Astrocyte of the hippocampus (primary cell): ENCODE results near the gene ZDHHC22.
A peak's percentile ranks its signal among the peaks of the same experiment; 100 is the strongest.

ENCODE experiments used
- DNase-seq: peaks from one replicate; pipeline ENCODE4 v3.0.0; 2011; ENCODE audit warnings: low read depth, low spot score

Gene ZDHHC22

DNA sequence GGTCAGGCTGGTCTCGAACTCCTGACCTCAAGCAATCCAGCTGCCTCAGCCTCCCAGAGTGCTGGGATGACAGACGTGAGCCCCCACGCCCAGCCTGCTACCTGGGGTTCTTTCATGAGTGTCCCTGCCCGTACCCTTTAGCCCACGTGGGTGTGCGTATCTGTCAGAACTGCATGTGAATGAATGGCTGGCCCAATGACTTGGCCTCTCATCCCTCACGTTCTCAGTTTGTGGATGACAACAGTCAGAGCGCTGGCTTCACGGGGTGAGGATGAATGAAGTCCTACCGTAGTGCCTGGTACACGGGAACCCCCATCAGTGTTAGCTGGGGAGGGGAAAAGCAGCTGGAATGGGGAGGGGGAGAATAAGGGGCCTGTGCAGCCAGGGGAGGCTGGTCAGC lies 16.1 kb upstream of the ZDHHC22 start:
- DNase-seq, result no peak

DNA sequence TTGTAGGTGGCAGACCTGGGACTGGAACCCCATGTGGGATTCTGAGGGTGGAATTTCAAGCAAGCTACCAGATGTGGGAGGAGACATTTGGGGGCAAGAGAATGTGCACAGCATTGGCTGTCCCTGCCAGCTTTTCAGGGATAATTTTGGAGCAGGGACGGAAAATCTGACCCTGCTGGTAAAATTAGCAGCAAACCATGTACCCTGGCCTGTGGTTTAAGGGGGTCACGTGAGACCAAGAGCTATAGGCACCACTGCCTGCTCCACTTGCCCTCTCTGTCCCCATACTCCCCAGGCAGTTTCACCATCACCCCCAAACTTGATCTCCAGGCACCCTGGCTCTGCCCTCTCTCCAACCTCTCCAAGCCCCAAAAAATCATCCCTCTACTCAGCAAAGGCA lies 13.5 kb upstream of the ZDHHC22 start:
- DNase-seq, result no peak

DNA sequence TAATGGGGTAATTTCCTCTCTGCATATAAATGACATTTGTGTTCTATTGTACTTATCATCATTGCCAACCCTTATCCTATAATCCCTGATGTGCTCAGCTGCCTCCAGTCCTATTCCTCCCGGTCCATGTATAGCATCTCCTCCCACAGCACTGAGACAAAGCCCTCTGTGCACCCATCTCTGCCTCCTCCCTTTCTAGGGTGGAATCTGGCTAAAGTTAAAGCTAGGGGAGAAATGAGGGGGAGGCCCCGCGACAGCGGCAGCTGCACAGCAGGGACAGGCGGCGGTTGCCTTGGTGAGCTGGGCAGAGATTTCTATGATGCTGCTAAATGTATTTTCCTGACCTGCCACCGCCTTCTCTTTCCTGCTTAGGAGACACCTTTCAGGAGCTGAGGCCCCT lies 12.8 kb upstream of the ZDHHC22 start:
- no peak for DNase-seq

DNA sequence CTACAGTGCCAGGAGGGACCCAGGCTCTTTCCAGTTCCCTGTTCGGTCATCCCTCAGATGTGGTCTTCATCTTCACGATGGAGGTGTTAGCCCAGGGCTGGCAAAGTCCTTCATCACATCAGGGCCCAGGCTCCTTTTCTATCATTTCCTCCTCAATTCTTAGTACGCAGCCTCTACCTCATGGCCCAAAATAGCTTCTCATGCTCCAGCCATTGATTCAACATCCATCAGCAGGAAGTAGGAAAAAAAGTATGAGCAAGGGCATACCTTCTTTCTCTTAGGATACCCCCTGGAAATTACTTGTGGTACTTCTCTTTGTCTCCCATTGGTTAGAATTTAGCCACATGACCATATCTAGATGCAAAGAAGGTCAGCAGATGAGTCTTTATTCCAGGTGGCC lies 12.2 kb upstream of the ZDHHC22 start:
- DNase-seq, result no peak

DNA sequence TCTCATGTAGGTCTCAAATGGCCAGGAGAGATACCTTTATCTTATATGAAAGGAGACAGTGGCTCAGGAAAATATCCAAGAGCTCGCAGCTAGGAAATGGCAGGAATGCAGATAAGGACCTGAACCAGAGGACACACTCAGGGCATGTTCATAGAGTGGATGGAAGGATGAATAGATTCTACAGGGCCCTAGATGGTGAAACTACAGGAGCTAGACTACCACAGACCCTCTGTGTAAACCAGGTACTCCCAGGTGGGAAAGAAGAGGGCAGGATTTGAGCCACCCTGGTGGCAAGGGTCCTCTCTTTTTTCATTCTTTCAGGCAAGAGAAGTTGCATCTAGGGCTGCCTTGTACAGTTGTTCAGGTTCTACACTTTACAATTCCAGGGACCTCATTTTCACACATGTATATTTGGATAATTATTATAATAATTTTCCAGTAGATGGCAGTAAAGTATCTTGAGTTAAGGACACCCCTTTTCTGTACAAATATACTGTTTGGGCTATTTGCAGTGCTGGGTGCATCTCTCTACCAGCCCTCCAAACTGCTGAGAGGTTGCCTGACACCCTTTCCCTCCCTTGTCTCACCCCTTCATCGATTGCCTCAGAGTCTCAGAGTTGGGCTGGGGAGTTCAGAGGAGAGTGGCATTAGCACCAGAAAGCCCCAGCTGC lies 10.5 kb upstream of the ZDHHC22 start:
- peak; percentile 26 for DNase-seq

DNA sequence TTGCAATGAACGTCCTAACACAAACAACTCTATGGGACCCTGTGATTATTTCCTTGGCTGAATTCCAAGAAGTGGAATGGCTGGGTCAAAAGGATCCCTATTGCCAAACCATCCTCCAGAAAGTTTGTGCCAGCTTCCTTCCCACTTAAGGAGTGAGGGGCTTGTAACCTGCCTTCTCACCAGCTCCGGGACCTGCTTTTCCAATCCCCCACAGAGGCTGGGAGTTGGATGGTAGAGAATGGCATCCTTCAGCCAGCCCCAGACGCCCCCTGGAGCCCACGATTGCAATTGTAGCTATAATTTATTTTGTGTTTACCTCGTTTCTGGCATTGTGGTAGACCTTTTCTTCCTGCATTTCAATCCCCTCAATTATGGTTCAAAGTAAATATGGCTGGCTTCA lies 9.7 kb upstream of the ZDHHC22 start:
- peak; percentile 54 for DNase-seq

DNA sequence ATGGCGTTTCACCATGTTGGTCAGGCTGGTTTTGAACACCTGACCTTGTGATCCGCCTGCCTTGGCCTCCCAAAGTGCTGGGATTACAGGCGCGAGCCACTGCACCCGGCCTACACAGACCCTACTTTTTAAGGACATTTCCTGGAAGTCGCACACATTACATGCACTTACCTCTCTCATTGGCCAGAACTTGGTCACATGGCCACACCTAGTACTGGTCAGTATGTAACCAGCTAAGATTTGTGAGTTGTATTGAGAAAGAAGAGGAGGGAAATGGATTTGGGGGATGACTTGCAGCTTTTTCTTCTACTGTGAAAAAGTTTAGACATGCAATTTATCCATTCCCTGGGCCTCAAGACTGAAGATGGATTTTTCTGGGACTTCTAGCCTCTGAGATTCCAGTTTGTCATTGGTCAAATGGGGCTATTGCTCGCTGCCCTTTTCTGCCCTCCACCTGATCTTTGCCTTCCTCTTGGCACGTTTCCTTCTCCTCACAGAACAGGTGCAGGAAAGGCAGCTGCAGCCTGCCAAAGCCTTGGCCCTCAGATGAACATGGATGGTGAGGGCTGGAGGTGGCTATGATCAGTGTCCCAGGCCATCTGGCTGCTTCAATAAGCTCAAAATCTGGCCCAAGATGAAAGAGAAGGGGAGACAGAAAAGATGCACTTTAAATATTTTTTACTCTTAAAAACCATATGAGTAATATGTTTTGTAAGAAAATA lies 7.1 kb upstream of the ZDHHC22 start:
- DNase-seq, result no peak

DNA sequence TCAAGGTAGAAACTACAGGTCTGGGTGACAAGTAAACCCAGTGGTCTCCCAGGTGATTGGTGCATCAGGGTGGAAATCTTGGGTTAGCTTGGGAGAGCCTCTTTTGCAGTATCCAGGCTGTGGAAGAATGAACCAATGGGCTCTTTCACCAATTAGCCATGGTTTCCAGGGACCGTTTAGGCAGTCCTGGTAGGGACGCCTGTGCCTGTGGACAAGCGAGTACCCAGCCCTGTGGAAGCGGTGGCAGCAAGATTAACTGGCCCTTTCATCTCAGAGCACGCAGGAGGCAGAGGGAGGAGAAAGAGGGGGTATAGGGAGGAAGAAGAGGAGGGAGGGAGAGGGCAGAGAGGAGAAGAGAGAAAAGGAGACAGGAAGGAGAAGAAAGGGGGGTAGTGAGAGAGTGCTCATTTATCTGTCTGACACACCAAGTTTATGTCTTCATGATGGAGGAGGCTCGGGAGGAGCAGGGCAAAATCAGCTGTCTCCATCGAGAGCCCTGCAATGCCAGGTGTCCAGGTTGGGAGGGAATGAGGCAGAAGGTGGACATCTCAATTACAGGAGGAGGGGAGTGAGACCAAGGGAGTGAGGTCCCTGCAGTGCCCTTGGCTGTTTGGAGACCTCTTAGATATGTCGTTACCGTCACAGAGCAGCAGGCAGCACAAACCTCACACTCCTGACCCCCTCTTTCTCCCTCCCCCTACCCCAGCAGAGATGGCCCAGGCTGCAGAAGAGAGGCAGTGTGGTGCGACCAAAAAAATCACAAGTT lies 4.6 kb upstream of the ZDHHC22 start:
- DNase-seq, result no peak

DNA sequence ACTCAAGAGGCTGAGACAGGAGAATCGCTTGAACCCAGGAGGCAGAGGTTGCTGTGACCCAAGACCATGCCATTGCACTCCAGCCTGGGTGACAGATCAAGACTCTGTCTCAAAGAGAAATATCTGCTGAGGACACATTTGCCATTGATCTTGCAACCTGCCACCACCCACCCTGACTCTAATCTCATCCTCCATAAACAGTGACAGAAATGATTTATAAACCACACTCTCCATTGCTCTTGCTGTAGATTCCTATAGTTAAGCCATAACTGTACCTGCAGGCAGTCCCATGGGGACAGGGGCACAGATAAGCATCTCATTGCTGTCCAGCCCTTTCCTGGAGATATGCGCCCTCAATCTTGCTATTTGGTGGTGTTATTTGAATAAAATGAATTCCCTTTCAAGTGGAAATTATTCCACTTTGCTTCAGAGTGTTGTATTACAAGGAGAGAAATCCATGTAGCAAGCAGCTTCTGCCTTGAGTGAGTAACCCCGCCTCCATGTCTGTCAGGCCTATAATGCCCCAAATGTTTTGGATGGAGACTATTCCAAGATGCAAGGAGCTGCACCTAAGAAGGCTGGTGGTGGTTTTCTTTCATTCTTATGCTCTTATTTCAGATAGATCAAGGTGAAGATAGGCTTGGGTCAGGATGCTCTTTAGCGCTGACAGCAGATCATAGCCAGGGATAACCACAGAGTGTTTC lies 3.0 kb upstream of the ZDHHC22 start:
- DNase-seq, result no peak

DNA sequence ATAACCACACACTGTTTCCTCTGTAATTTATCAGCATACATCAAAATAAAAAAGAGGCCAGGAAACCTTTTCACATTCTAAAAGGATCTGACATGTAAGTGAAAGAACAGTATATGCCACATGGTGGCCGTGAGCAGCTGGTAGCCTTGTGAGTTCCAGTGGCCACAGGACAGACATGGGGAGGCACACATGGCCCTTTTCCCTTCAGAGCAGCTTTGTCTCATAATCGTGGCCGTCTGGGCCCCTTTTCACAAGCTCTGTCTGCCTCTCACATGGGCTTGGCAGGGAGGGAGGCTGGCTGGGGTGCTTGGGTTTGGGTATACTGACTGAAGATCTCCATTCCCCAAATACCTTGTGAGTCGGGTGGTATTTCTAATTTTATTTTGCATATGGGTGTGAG lies 1.5 kb upstream of the ZDHHC22 start:
- no peak for DNase-seq

DNA sequence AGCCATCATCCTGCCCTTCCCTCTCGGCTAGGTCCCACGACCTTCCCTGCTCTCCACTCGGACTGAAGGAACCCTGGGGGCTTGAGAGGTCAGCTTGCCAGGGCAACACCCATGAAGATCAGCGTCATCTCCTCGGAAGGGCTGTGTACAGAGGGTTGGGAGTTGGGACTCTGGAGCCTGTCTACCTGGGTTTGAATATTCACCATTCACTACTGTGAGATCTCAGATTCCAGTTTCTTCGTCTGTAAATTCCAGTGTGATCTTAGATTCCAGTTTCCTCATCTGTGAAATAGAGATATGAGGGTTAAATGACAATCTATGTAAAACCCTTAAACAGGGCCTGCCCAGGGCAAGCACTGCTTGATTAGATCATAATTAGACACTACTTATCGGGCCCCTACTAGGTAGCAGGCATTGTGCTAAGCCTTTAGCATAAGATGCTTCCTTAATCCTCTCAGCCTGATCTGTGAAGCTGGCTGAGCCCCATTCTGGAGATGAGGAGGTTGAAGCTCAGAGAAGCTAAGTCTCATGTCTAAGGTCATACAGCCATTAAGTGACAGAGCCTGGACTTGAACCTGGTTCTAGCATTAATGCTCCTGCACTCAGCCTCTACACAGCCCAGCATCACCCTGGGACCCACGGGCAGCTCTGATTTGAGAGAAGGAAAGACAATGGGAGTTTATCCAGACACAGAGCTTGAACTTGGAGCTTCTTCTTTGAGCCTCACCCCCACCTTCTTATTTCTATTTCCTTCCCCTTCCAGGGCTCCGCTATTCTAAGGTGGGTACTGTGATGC lies 612 bp upstream of the ZDHHC22 start:
- no peak for DNase-seq

DNA sequence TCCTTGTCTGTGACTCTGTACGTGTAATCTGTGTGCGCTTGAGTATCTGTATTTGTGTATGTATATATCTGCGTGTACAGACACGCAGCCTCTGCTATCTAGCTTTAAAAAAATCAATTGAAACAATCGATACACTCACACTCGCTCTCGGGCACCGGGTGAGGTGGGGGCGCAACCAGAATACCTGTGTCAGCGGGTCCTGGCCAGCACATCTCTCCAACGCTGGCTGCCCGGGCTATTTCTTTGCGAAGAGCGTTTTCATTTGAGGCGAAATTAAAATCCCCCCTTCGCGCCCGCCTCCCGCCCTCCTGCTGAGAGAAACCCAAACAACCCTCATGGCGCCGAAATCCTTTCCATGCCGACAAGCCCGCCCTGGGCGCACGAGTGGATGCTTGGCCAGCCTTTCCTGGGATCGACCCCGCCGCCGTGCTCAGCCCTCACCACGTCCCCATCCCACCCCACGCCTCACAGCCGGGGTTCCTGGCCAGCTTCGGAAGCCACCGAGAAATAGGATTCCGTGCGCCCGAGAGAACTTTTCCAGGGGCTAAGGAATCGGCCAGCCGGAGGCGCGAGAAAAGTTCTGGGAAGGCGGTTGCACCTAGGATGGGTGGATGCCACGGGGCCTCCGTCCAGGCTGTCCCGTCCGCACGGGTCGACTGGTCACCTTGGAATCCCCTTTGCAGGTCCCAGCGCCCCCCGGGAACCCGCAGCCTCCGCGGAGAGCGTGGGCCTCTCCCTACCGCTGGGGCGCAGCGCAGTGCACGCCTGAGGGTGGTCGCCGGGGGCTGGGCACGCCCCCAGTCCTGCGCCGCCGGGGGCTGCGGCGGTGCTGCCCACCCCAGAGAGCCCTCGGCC lies 1.0 kb downstream of the ZDHHC22 start:
- DNase-seq, result peak; percentile 36

DNA sequence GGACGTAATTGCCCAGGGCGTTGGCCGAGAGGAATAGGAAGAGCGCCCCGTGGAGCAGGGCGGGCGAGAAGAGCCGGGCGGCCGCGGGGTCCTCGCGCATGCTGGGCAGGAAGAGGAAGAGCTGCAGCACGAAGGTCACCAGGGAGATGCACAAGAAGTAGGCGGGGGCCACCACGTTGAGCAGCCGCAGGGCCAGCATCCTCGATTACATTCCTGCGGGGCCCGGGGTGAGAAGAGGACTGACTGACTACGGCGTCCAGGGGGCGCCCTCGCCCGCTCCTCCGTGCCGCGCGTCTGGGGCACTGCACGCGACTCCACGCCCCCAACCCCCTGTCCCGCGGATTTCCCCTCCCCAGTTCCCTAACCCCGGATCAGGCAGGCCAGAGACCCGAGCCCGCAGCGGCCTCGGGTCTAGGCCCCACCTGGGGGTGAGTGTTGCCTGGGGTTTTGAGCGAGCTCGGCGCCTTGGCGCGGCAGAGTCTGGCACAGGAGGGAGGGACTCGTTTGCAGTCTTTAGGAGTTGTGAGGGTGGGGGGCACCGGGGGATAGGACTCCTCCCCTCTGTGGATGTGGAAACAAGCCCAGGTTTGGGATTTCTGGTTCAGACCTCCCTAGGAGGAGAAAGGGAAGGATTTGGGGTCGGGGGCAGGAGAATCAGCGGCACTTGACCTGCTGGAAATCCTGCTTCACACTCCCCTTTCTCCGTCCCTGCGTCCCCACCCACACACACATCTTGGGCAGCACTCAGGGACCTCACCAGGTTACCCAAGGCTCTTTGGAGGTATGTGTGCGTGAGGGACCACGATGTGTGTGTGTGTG lies 1.8 kb downstream of the ZDHHC22 start:
- DNase-seq, result peak; percentile 52

DNA sequence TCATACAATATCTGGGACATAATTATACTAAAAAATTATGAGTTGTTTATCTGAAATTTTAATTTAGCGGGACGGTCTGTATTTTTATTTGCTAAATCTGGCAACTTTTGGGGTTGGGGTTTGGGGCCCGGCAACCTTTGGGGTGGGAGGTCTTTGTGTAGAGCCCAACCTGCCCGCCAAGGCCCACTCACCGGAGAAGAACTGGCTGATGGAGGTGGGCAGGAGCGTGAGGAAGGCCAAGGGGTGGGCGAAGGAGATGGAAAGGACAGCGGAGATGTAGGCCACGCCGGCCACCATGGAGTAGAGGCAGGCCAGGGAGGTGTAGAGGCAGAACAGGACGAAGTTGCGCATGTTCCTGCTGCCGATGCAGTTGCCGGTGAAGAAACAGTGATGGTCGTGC lies 2.6 kb downstream of the ZDHHC22 start:
- DNase-seq, result no peak

DNA sequence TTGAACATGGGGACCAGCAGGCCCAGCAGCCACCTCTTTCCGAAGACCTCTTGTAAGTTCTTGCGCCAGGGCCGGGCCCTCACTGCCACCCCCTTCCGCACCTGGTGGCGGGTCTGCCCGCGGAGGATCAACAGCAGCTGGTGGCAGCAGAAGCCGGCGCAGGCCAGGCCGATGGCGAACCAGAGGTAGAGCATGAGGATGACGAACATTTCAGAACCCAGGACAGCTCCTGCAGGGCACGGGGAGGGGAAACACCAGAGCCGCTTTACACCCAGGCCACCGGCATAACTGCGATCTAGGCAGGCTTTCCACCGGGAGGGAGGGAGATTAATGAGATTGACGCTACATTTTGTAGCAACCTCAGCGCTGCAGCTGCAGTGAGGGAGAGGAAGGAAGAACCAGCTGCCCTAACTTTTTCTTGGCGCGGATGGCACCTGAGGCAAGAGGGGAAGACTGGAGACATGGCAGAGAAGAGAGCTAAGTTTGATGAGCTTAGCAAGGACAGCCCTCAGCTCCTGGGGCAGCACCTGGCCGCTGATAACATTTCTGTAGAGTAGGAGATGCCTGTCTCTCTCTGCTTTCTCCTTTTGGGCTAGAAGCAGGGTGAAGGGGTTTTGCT lies 7.8 kb downstream of the ZDHHC22 start:
- peak; percentile 92 for DNase-seq

DNA sequence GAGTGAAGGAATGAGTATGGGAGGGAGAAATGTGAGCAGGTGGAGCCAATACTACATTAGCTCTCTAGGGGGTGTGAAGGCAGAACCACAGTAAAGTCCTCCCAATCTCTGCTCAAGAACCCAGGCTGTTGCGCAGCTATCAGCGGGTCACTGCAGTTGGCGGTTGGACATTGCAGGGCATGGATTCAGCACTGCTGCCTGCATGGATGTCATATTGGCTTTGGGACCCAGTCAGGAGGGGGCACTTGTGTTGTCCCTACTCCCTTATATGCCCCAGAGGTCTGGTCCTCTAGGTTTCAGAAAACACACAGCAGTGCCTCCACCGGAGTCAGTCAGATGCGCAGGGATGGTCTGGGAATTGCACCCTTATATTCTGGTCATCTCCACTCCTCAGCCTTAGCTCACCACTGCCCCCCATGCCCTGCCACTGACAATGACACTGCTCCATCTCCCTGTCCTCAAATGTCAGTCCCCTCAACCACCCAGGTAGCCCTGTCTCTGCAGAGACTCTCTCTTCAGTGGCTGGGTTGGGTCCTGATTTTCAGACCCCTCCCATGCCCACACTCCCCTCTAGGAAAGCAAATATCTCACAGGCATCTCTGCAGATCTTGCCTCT lies 9.6 kb downstream of the ZDHHC22 start:
- DNase-seq, result no peak

DNA sequence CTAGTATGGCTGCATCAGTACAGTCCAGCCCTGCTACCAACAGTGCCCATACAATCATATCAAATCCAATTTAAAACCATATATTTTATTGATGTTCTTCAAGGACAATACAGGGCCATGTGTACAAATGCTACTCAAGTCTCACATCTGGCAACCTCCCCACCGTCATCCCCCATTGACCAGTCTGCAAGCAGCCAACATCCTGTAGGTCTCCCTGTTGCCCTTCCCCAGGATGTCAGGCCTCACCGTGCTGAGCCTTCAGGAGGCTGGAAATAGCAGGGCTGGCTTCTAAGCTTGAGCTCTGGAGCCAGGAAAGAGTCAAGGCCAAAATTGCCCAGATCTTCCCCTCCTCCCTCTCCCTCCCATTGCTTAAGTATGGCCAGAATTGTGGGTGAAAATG lies 10.4 kb downstream of the ZDHHC22 start:
- no peak for DNase-seq

DNA sequence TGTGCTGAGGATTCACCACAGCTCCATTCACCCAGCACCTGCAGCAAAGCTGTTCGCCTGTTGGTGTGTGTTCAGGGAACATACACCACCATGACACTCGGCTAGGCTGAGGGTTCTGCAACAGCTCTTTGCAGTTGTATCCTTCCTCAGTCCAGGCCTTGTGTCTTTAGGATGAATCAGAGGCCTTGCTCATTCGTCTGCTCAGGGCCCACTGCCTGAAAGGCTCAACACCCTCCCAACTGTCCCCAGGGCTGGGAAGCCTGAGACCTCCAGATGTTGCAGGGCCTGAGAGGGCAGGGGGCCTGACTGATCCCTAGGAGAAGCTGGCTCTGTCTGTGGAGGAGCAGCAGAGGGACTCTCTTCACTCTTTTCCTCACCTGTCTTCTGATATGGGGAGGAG lies 11.2 kb downstream of the ZDHHC22 start:
- no peak for DNase-seq
